ENCODE data around the gene ZNF593OS.

ZNF593OS gene

DNA sequence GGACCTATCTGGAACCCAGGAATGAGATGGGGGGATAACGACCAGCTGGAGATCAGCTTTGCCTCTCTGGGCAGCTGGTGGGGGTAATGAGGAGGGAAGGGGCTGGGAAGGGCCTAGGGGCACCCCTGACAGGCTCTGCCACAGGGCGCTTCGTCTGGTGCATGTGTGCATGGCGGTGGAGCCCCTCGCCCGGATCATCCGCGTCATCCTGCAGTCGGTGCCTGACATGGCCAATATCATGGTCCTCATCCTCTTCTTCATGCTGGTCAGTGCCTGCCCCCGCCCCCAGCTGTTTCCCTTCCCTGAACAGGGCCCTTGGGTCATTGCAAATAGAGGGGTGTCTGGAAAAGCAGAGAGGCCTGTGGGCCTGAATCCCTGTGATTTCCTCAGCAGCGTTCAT lies 26.2 kb upstream of the ZNF593OS start:
- Histone ChIP-seq H3K4me3 (ENCODE audit: low read length) (no peak overlapping the region), H2AK5ac (ENCODE audit: low read length) (no peak overlapping the region), H3K79me2 (ENCODE audit: control insufficient read depth, insufficient read depth, low read length) (no peaks in the 10 kb centered on the region), H3K79me1 (ENCODE audit: low read length) (no peaks in the 10 kb centered on the region), H3K9ac (ENCODE audit: low read length) (no peak overlapping the region), H3K36me3 (ENCODE audit: control insufficient read depth, insufficient read depth, low read length) (no peaks in the 10 kb centered on the region), H2BK120ac (ENCODE audit: low read depth, low read length) (no peak overlapping the region), H3K27ac (ENCODE audit: low read depth, low read length) (no peak overlapping the region), H2BK15ac (replicated peaks; ENCODE audit: low read depth) (no peak overlapping the region), H4K8ac (ENCODE audit: low read depth, low read length) (no peak overlapping the region), H4K5ac (ENCODE audit: low read length) (no peak overlapping the region), H3K4ac (ENCODE audit: low read depth, low read length) (no peak overlapping the region), H3K4me1 (ENCODE audit: control insufficient read depth, low read depth, low read length) (peaks cover 3% of the 10 kb centered on the region), H3K27me3 (ENCODE audit: insufficient read depth, low read length, poor library complexity) (no peaks in the 10 kb centered on the region), H2BK5ac (ENCODE audit: low read length) (no peak overlapping the region), H3K23ac (ENCODE audit: low read length) (no peak overlapping the region), H3K4me2 (ENCODE audit: low read length) (no peak overlapping the region), H3K56ac (ENCODE audit: low read length) (no peak overlapping the region), H3K18ac (ENCODE audit: low read length) (no peak overlapping the region)
- WGBS (ENCODE audit: extremely low coverage, insufficient coverage, low lambda C conversion rate), result no CpG with 5 or more reads among the region's 11 CpGs
- DNase-seq, result no peak

- H3K27ac ChIP-seq (ENCODE audit: low read depth, low read length), result no peak overlapping the region
- no peak overlapping the region for H2BK5ac ChIP-seq (ENCODE audit: low read length)
- no peaks in the 10 kb centered on the region for H3K79me2 ChIP-seq (ENCODE audit: control insufficient read depth, insufficient read depth, low read length)
- H2BK15ac ChIP-seq (replicated peaks; ENCODE audit: low read depth), result no peak overlapping the region
- no peaks in the 10 kb centered on the region for H3K36me3 ChIP-seq (ENCODE audit: control insufficient read depth, insufficient read depth, low read length)
- H3K4me2 ChIP-seq (ENCODE audit: low read length), result no peak overlapping the region
- H3K23ac ChIP-seq (ENCODE audit: low read length), result no peak overlapping the region
- peaks cover 3% of the 10 kb centered on the region for H3K4me1 ChIP-seq (ENCODE audit: control insufficient read depth, low read depth, low read length)
- no peaks in the 10 kb centered on the region for H3K27me3 ChIP-seq (ENCODE audit: insufficient read depth, low read length, poor library complexity)
- no peak overlapping the region for H2AK5ac ChIP-seq (ENCODE audit: low read length)
- H3K79me1 ChIP-seq (ENCODE audit: low read length), result no peaks in the 10 kb centered on the region
- H3K4me3 ChIP-seq (ENCODE audit: low read length), result no peak overlapping the region
- no peak overlapping the region for H4K5ac ChIP-seq (ENCODE audit: low read length)
- no peak overlapping the region for H4K8ac ChIP-seq (ENCODE audit: low read depth, low read length)
- no peak overlapping the region for H2BK120ac ChIP-seq (ENCODE audit: low read depth, low read length)
- no peak overlapping the region for H3K4ac ChIP-seq (ENCODE audit: low read depth, low read length)
- no peak overlapping the region for H3K18ac ChIP-seq (ENCODE audit: low read length)
- no CpG with 5 or more reads among the region's 3 CpGs for WGBS (ENCODE audit: extremely low coverage, insufficient coverage, low lambda C conversion rate)
- H3K9ac ChIP-seq (ENCODE audit: low read length), result no peak overlapping the region
- no peak for DNase-seq
- peak overlapping the region; percentile 7 for H3K56ac ChIP-seq (ENCODE audit: low read length)
Observed at GRCh38 chr1:26197301-26197700, 25.7 kb upstream of the ZNF593OS start.

DNA sequence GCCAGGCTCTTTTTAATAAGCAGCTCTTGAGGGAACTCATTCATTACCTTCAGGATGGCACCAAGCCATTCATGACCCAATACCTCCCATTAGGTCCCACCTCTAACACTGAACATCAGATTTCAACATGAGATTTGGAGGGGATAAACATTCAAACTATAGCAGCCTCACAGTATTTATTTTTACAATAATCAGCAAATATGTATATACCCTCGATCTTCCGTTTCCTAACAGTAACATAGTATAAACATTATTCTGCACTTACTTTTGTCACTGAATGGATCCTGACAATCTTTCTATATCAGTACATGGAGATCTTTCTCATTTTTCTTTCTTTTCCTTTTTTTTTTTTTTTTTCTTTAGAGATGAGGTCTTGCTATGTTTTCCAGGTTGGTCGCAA lies 24.2 kb upstream of the ZNF593OS start:
- H3K9ac ChIP-seq (ENCODE audit: low read length), result no peak overlapping the region
- no peak overlapping the region for H4K8ac ChIP-seq (ENCODE audit: low read depth, low read length)
- WGBS (ENCODE audit: extremely low coverage, insufficient coverage, low lambda C conversion rate), result no CpG with 5 or more reads among the region's 3 CpGs
- H3K79me1 ChIP-seq (ENCODE audit: low read length), result no peaks in the 10 kb centered on the region
- no peaks in the 10 kb centered on the region for H3K79me2 ChIP-seq (ENCODE audit: control insufficient read depth, insufficient read depth, low read length)
- H3K4me1 ChIP-seq (ENCODE audit: control insufficient read depth, low read depth, low read length), result peaks cover 3% of the 10 kb centered on the region
- no peak overlapping the region for H2BK120ac ChIP-seq (ENCODE audit: low read depth, low read length)
- H3K4ac ChIP-seq (ENCODE audit: low read depth, low read length), result no peak overlapping the region
- H3K18ac ChIP-seq (ENCODE audit: low read length), result no peak overlapping the region
- no peak overlapping the region for H3K23ac ChIP-seq (ENCODE audit: low read length)
- DNase-seq, result no peak
- H3K27ac ChIP-seq (ENCODE audit: low read depth, low read length), result no peak overlapping the region
- H4K5ac ChIP-seq (ENCODE audit: low read length), result no peak overlapping the region
- no peak overlapping the region for H3K4me3 ChIP-seq (ENCODE audit: low read length)
- no peaks in the 10 kb centered on the region for H3K27me3 ChIP-seq (ENCODE audit: insufficient read depth, low read length, poor library complexity)
- no peaks in the 10 kb centered on the region for H3K36me3 ChIP-seq (ENCODE audit: control insufficient read depth, insufficient read depth, low read length)
- H2BK15ac ChIP-seq (replicated peaks; ENCODE audit: low read depth), result no peak overlapping the region
- no peak overlapping the region for H3K56ac ChIP-seq (ENCODE audit: low read length)
- no peak overlapping the region for H2AK5ac ChIP-seq (ENCODE audit: low read length)
- no peak overlapping the region for H3K4me2 ChIP-seq (ENCODE audit: low read length)
- H2BK5ac ChIP-seq (ENCODE audit: low read length), result no peak overlapping the region

DNA sequence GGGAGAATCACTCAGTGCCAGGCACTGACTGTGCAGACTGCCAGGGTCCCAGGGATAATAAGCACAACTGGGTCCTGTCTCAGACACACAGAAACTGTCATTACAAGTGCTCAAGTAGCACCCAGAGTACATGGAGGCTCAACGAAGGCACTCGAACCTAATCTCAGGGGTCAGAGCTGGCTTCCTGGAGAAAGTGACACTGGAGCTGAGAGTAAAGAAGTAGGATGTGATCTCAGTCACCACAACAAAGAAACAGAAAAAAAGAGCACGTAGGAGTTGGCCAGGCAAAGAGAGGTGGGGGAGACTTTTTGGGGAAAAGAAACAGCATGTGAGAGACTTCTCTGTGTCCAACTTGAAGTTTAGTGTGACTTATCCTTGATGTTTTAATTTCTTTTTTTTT lies 20.1 kb upstream of the ZNF593OS start:
- no peak overlapping the region for H3K56ac ChIP-seq (ENCODE audit: low read length)
- H3K9ac ChIP-seq (ENCODE audit: low read length), result no peak overlapping the region
- H2BK120ac ChIP-seq (ENCODE audit: low read depth, low read length), result no peak overlapping the region
- no peaks in the 10 kb centered on the region for H3K79me2 ChIP-seq (ENCODE audit: control insufficient read depth, insufficient read depth, low read length)
- H3K36me3 ChIP-seq (ENCODE audit: control insufficient read depth, insufficient read depth, low read length), result no peaks in the 10 kb centered on the region
- H2BK5ac ChIP-seq (ENCODE audit: low read length), result no peak overlapping the region
- H3K27me3 ChIP-seq (ENCODE audit: insufficient read depth, low read length, poor library complexity), result no peaks in the 10 kb centered on the region
- no peak overlapping the region for H4K5ac ChIP-seq (ENCODE audit: low read length)
- no peak overlapping the region for H3K27ac ChIP-seq (ENCODE audit: low read depth, low read length)
- DNase-seq, result no peak
- no peak overlapping the region for H4K8ac ChIP-seq (ENCODE audit: low read depth, low read length)
- no peak overlapping the region for H2AK5ac ChIP-seq (ENCODE audit: low read length)
- no peak overlapping the region for H2BK15ac ChIP-seq (replicated peaks; ENCODE audit: low read depth)
- no peak overlapping the region for H3K4me3 ChIP-seq (ENCODE audit: low read length)
- H3K79me1 ChIP-seq (ENCODE audit: low read length), result no peaks in the 10 kb centered on the region
- peaks cover 3% of the 10 kb centered on the region for H3K4me1 ChIP-seq (ENCODE audit: control insufficient read depth, low read depth, low read length)
- H3K23ac ChIP-seq (ENCODE audit: low read length), result no peak overlapping the region
- H3K4me2 ChIP-seq (ENCODE audit: low read length), result no peak overlapping the region
- WGBS (ENCODE audit: extremely low coverage, insufficient coverage, low lambda C conversion rate), result no CpG with 5 or more reads among the region's 3 CpGs
- H3K18ac ChIP-seq (ENCODE audit: low read length), result no peak overlapping the region
- no peak overlapping the region for H3K4ac ChIP-seq (ENCODE audit: low read depth, low read length)

- Histone ChIP-seq H4K5ac (ENCODE audit: low read length) (peak within 1 kb of the TSS; percentile 21), H3K27ac (ENCODE audit: low read depth, low read length) (no peak within 1 kb of the TSS), H4K8ac (ENCODE audit: low read depth, low read length) (no peak within 1 kb of the TSS), H2BK120ac (ENCODE audit: low read depth, low read length) (no peak within 1 kb of the TSS), H3K79me2 (ENCODE audit: control insufficient read depth, insufficient read depth, low read length) (no peaks in the 10 kb centered on the region), H2BK15ac (replicated peaks; ENCODE audit: low read depth) (no peak within 1 kb of the TSS), H3K4me2 (ENCODE audit: low read length) (no peak within 1 kb of the TSS), H3K23ac (ENCODE audit: low read length) (no peak within 1 kb of the TSS), H3K18ac (ENCODE audit: low read length) (no peak within 1 kb of the TSS), H2AK5ac (ENCODE audit: low read length) (no peak within 1 kb of the TSS), H3K4me3 (ENCODE audit: low read length) (no peak within 1 kb of the TSS), H2BK5ac (ENCODE audit: low read length) (no peak within 1 kb of the TSS), H3K4me1 (ENCODE audit: control insufficient read depth, low read depth, low read length) (peaks cover 3% of the 10 kb centered on the region), H3K9ac (ENCODE audit: low read length) (peak within 1 kb of the TSS; percentile 30), H3K36me3 (ENCODE audit: control insufficient read depth, insufficient read depth, low read length) (no peaks in the 10 kb centered on the region), H3K27me3 (ENCODE audit: insufficient read depth, low read length, poor library complexity) (no peaks in the 10 kb centered on the region), H3K4ac (ENCODE audit: low read depth, low read length) (no peak within 1 kb of the TSS), H3K56ac (ENCODE audit: low read length) (peak within 1 kb of the TSS; percentile 84), H3K79me1 (ENCODE audit: low read length) (no peaks in the 10 kb centered on the region)
- no CpG with 5 or more reads among the region's 16 CpGs for WGBS (ENCODE audit: extremely low coverage, insufficient coverage, low lambda C conversion rate)
- DNase-seq, result peak; percentile 98
Observed at GRCh38 chr1:26190373-26190987, 18.8 kb upstream of the ZNF593OS start, which contains the start of gene CATSPER4. Gene CATSPER4 (plus strand): TSS chr1:26190602. CDS start chr1:26190628, 26 bp downstream.

DNA sequence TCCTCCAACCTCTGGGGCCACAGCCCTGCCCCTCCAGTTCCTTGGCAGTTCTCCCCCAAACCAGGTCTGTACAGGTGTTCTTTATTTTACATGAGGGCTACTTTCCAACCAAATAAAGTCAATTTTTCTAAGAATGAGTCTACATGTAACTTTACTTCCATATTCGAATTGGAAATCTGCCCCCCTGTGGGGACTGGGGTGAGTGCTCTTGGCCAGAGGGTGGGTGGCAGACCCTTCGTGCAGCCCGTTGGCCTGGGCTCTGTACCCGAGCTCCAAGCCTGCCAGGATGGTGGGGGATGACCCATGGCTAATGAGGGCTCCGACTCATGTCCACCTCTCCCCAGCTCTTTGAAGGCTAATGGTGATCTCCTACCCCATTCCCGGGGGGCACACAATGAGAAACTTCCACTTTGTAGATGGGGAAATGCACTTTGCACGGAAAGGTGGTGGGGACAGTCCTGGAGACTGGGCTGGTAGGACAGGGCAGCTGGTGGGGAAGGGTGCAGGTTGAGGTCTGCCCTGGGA lies 18.2 kb upstream of the ZNF593OS start:
- no peak for DNase-seq
- no peaks in the 10 kb centered on the region for H3K36me3 ChIP-seq (ENCODE audit: control insufficient read depth, insufficient read depth, low read length)
- no peak overlapping the region for H4K8ac ChIP-seq (ENCODE audit: low read depth, low read length)
- H3K9ac ChIP-seq (ENCODE audit: low read length), result no peak overlapping the region
- H3K4ac ChIP-seq (ENCODE audit: low read depth, low read length), result no peak overlapping the region
- H2BK15ac ChIP-seq (replicated peaks; ENCODE audit: low read depth), result no peak overlapping the region
- H3K79me2 ChIP-seq (ENCODE audit: control insufficient read depth, insufficient read depth, low read length), result no peaks in the 10 kb centered on the region
- WGBS (ENCODE audit: extremely low coverage, insufficient coverage, low lambda C conversion rate), result no CpG with 5 or more reads among the region's 7 CpGs
- H3K79me1 ChIP-seq (ENCODE audit: low read length), result no peaks in the 10 kb centered on the region
- no peak overlapping the region for H3K27ac ChIP-seq (ENCODE audit: low read depth, low read length)
- H4K5ac ChIP-seq (ENCODE audit: low read length), result no peak overlapping the region
- peaks cover 3% of the 10 kb centered on the region for H3K4me1 ChIP-seq (ENCODE audit: control insufficient read depth, low read depth, low read length)
- H3K27me3 ChIP-seq (ENCODE audit: insufficient read depth, low read length, poor library complexity), result no peaks in the 10 kb centered on the region
- no peak overlapping the region for H3K4me2 ChIP-seq (ENCODE audit: low read length)
- no peak overlapping the region for H3K23ac ChIP-seq (ENCODE audit: low read length)
- H2BK5ac ChIP-seq (ENCODE audit: low read length), result no peak overlapping the region
- no peak overlapping the region for H2AK5ac ChIP-seq (ENCODE audit: low read length)
- no peak overlapping the region for H3K56ac ChIP-seq (ENCODE audit: low read length)
- no peak overlapping the region for H2BK120ac ChIP-seq (ENCODE audit: low read depth, low read length)
- no peak overlapping the region for H3K18ac ChIP-seq (ENCODE audit: low read length)
- no peak overlapping the region for H3K4me3 ChIP-seq (ENCODE audit: low read length)

Data from mesendoderm (in vitro differentiated cells).